Epithelial cell of proximal tubule (primary cell): ENCODE results near the gene SLX9. TPM values are rescaled to one million over a fixed set of nuclear protein-coding genes. Genes with fewer than 3 reads are reported as not detected.

ENCODE experiments used
- DNase-seq: peaks from one replicate; pipeline ENCODE4 v3.0.0-alpha.2; 2011; ENCODE audit warnings: low read depth
- H3K4me3 ChIP-seq: 2 replicates; pipeline ENCODE4 v1.5.1; 2011; ENCODE audit warnings: low read depth, mild to moderate bottlenecking, low read length
- total RNA-seq: library from RNA; depleted of rRNA; stranded (reverse); fragments of >200 nt; gene quantifications from 2 replicates; pipeline ENCODE4 v1.2.3, GENCODE V29; 2015
- TF ChIP-seq, protein P1 (sequence below): conservative IDR thresholded peaks from 2 replicates; pipeline ENCODE4 v1.5.1; 2012; ENCODE audit warnings: low read depth, mild to moderate bottlenecking, low read length

Gene SLX9
- total RNA-seq, 1 donor from 2014 or later: 52.1 TPM

GRCh38 chr21:44959376-44960091 lies 19.7 kb downstream of the SLX9 start:
- TF ChIP-seq, protein P1, sequence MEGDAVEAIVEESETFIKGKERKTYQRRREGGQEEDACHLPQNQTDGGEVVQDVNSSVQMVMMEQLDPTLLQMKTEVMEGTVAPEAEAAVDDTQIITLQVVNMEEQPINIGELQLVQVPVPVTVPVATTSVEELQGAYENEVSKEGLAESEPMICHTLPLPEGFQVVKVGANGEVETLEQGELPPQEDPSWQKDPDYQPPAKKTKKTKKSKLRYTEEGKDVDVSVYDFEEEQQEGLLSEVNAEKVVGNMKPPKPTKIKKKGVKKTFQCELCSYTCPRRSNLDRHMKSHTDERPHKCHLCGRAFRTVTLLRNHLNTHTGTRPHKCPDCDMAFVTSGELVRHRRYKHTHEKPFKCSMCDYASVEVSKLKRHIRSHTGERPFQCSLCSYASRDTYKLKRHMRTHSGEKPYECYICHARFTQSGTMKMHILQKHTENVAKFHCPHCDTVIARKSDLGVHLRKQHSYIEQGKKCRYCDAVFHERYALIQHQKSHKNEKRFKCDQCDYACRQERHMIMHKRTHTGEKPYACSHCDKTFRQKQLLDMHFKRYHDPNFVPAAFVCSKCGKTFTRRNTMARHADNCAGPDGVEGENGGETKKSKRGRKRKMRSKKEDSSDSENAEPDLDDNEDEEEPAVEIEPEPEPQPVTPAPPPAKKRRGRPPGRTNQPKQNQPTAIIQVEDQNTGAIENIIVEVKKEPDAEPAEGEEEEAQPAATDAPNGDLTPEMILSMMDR: no peak
- no peak overlapping the region for H3K4me3 ChIP-seq
- DNase-seq: no peak

GRCh38 chr21:44960141-44961092 lies 20.6 kb downstream of the SLX9 start:
- no peak overlapping the region for H3K4me3 ChIP-seq
- no peak for DNase-seq
- TF ChIP-seq, protein P1: no peak

- no peak overlapping the region for H3K4me3 ChIP-seq
- DNase-seq: peak; percentile 15
- TF ChIP-seq, protein P1: no peak
Observed at GRCh38 chr21:44962403-44962966, 22.7 kb downstream of the SLX9 start.

GRCh38 chr21:44964381-44964780 lies 24.6 kb downstream of the SLX9 start:
- H3K4me3 ChIP-seq: no peak overlapping the region
- TF ChIP-seq, protein P1: no peak
- no peak for DNase-seq

DNA sequence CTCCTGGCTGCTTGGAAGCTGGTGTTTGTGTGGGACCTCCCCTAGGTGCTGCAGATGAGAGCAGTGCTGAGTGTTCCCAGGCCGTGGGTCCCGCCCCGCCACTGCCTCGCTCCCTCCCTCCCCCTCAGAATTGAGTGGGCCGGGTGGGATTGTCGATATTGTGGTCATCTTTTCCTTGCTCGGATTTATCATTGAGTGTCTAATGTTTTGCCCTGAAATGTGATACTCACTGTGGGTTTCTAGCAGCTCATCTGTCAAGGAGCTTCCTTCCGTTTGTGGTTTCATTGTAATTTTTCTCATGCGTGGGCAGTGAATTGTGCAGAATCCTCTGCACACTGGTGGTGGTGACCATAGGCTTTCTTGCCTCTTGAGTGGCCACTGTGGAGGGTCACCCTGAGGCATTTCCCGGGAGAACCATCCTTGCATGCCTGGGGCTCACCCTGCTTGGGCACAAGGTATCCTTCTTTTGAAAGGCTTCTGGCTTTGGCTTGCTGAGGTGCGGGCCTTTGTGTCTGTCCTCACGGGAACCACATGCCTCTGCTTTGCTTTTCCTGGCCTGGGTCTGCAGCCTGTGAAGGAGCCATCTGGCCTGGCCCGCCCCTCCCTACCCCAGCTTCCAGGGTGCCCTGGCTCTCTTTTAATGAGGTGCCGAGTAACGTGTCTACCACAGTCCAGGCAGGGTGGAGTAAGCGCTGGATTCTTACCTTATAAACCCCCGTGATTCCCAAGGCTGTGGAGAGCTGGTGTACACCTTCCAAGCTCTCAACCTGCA lies 25.6 kb downstream of the SLX9 start:
- DNase-seq: no peak
- no peak overlapping the region for H3K4me3 ChIP-seq
- TF ChIP-seq, protein P1: no peak
